Osteoblast (primary cell): ENCODE data around the gene UBAP2. TPM values are rescaled to one million over a fixed set of nuclear protein-coding genes. Genes with fewer than 3 reads are reported as not detected.

Experiments
- DNase-seq: peaks from one replicate; pipeline ENCODE4 v3.0.0; 2011; ENCODE audit warnings: low spot score, mixed read lengths; ENCODE audit not compliant: insufficient read length; ENCODE audit errors: missing footprints
- H2AFZ ChIP-seq: 2 replicates; pipeline ENCODE4 v1.6.0; 2011; ENCODE audit warnings: mild to moderate bottlenecking, low read length
- H3K27ac ChIP-seq: 2 replicates; pipeline ENCODE4 v1.5.1; 2011; ENCODE audit warnings: mild to moderate bottlenecking, low read depth, low read length, moderate library complexity
- H3K27me3 ChIP-seq: 2 replicates; pipeline ENCODE4 v1.6.0; 2012; ENCODE audit warnings: mild to moderate bottlenecking, control low read depth, inconsistent platforms, low read length, moderate library complexity; ENCODE audit not compliant: insufficient read depth
- H3K36me3 ChIP-seq: 2 replicates; pipeline ENCODE4 v1.5.1; 2011; ENCODE audit warnings: mild to moderate bottlenecking, low read length, control low read depth, moderate library complexity; ENCODE audit not compliant: insufficient read depth
- H3K4me1 ChIP-seq: 2 replicates; pipeline ENCODE4 v1.5.1; 2011; ENCODE audit warnings: mild to moderate bottlenecking, low read length, control low read depth, moderate library complexity; ENCODE audit not compliant: insufficient read depth
- H3K4me2 ChIP-seq: 2 replicates; pipeline ENCODE4 v1.6.0; 2011; ENCODE audit warnings: mild to moderate bottlenecking, low read length; ENCODE audit not compliant: insufficient read depth
- H3K4me3 ChIP-seq: fragments of 200-600 bp; sonication (generic); 3 replicates; pipeline ENCODE4 v1.5.1; 2012; ENCODE audit warnings: mild to moderate bottlenecking, low read length, inconsistent platforms; ENCODE audit not compliant: insufficient read depth
- H3K79me2 ChIP-seq: 2 replicates; pipeline ENCODE4 v1.6.0; 2012; ENCODE audit warnings: mild to moderate bottlenecking, low read length, control low read depth, inconsistent platforms; ENCODE audit not compliant: insufficient read depth
- H3K9me3 ChIP-seq: 2 replicates; pipeline ENCODE4 v1.5.1; 2011; ENCODE audit warnings: low read depth, low read length, control low read depth
- H4K20me1 ChIP-seq: 2 replicates; pipeline ENCODE4 v1.6.0; 2012; ENCODE audit warnings: mild to moderate bottlenecking, low read length, control low read depth; ENCODE audit not compliant: insufficient read depth
- CTCF ChIP-seq: IDR thresholded peaks from 2 replicates; pipeline ENCODE4 v1.5.1; 2011; ENCODE audit warnings: mild to moderate bottlenecking, low read depth, low read length, moderate library complexity; ENCODE audit errors: extremely low read depth
- total RNA-seq: library from RNA; depleted of rRNA; stranded (reverse); fragments of >200 nt; gene quantifications from 2 replicates; pipeline ENCODE4 v1.2.3, GENCODE V29; 2012

Gene UBAP2
- total RNA-seq, 1 donor, result 18.5 TPM

GRCh38 chr9:33885948-33886347 lies 162.7 kb downstream of the UBAP2 start:
- no peak overlapping the region for H2AFZ ChIP-seq
- no peaks in the 10 kb centered on the region for H3K27me3 ChIP-seq
- DNase-seq, result no peak
- peaks cover 96% of the 10 kb centered on the region for H3K79me2 ChIP-seq
- H3K9me3 ChIP-seq, result no peaks in the 10 kb centered on the region
- no peak overlapping the region for H3K4me2 ChIP-seq
- H3K4me1 ChIP-seq, result peaks cover 14% of the 10 kb centered on the region
- no peak overlapping the region for H3K27ac ChIP-seq
- no peak for TF ChIP-seq CTCF
- H3K36me3 ChIP-seq, result peaks cover 5% of the 10 kb centered on the region
- H4K20me1 ChIP-seq, result peaks cover 61% of the 10 kb centered on the region
- H3K4me3 ChIP-seq, result no peak overlapping the region

- H3K4me2 ChIP-seq, result peak overlapping the region; percentile 5
- H4K20me1 ChIP-seq, result peaks cover 68% of the 10 kb centered on the region
- H3K4me1 ChIP-seq, result peaks cover 14% of the 10 kb centered on the region
- no peaks in the 10 kb centered on the region for H3K9me3 ChIP-seq
- no peak for TF ChIP-seq CTCF
- peaks cover 98% of the 10 kb centered on the region for H3K79me2 ChIP-seq
- H3K27ac ChIP-seq, result no peak overlapping the region
- no peaks in the 10 kb centered on the region for H3K27me3 ChIP-seq
- peak; percentile 17 for DNase-seq
- H2AFZ ChIP-seq, result no peak overlapping the region
- H3K4me3 ChIP-seq, result no peak overlapping the region
- H3K36me3 ChIP-seq, result peaks cover 5% of the 10 kb centered on the region
These were observed 163.6 kb downstream of the UBAP2 start for GRCh38 chr9:33884856-33885701.

- Histone ChIP-seq H3K4me2 (no peak overlapping the region), H4K20me1 (peaks cover 67% of the 10 kb centered on the region), H3K36me3 (no peaks in the 10 kb centered on the region), H3K4me3 (no peak overlapping the region), H2AFZ (no peak overlapping the region), H3K9me3 (no peaks in the 10 kb centered on the region), H3K27ac (no peak overlapping the region), H3K79me2 (peaks cover 98% of the 10 kb centered on the region), H3K4me1 (peaks cover 14% of the 10 kb centered on the region), H3K27me3 (no peaks in the 10 kb centered on the region)
- no peak for TF ChIP-seq CTCF
- no peak for DNase-seq
These were observed 167.1 kb downstream of the UBAP2 start for GRCh38 chr9:33881635-33882034.

GRCh38 chr9:33880211-33881089 lies 168.2 kb downstream of the UBAP2 start:
- H3K27me3 ChIP-seq, result no peaks in the 10 kb centered on the region
- no peak overlapping the region for H3K4me2 ChIP-seq
- no peak overlapping the region for H2AFZ ChIP-seq
- H3K4me3 ChIP-seq, result no peak overlapping the region
- peaks cover 14% of the 10 kb centered on the region for H3K4me1 ChIP-seq
- H3K36me3 ChIP-seq, result no peaks in the 10 kb centered on the region
- DNase-seq, result no peak
- no peaks in the 10 kb centered on the region for H3K9me3 ChIP-seq
- H4K20me1 ChIP-seq, result peaks cover 69% of the 10 kb centered on the region
- H3K79me2 ChIP-seq, result peaks cover 98% of the 10 kb centered on the region
- TF ChIP-seq CTCF, result no peak
- no peak overlapping the region for H3K27ac ChIP-seq
